ENCODE data around the gene SLC2A11. TPM values are rescaled to one million over a fixed set of nuclear protein-coding genes. Genes with fewer than 3 reads are reported as not detected.

The SLC2A11 gene
- total and polyA plus RNA-seq, 10 of the 15 experiments (the other 5 are each of a cell fraction or from before 2014, with no cell fraction given), result 0.98 to 18.3 (median 8.6) TPM

GRCh38 chr22:23837496-23837859 lies 20.2 kb upstream of the SLC2A11 start:
- CTCF ChIA-PET, result interaction anchor here (1.7 to 3.7 kb wide), 2 partner anchors 12 to 66 kb away, joined by 6 to 12 read pairs; partner anchors contain the start of gene MMP11
- RAD21 ChIA-PET (ENCODE audit: unreplicated experiment), result no interaction called here
- H3K4me1 ChIP-seq (ENCODE audit: control insufficient read depth, insufficient read depth, low read length), result peaks cover 17% of the 10 kb centered on the region

More at GRCh38 chr22:23837496-23837859, 20.2 kb upstream of the SLC2A11 start:
- ChIA-PET POLR2A (interaction anchor here (0.6 to 1.2 kb wide), 2 partner anchors 15 to 37 kb away, joined by 3 to 4 read pairs; no protein-coding TSS in a partner anchor), SMC1A (ENCODE audit: uncharacterized antibody, unreplicated experiment) (interaction anchor here (1.9 kb wide), 1 partner anchor 9 kb away, joined by 5 read pairs; no protein-coding TSS in a partner anchor)
- TF ChIP-seq KLF5 (IDR thresholded peaks at IDR 0.05; ENCODE audit: partially characterized antibody), result no peak
- no peak for TF ChIP-seq CBX5 (IDR thresholded peaks at IDR 0.05; ENCODE audit: low read depth)
- TF ChIP-seq ZNF217 (IDR thresholded peaks at IDR 0.05), result no peak
- 0 out of 2 replicates have a peak, but pooled peaks have one; percentile 4 for TF ChIP-seq SMAD5 (IDR thresholded peaks at IDR 0.05; ENCODE audit: low read depth)
- TF ChIP-seq, protein P1, sequence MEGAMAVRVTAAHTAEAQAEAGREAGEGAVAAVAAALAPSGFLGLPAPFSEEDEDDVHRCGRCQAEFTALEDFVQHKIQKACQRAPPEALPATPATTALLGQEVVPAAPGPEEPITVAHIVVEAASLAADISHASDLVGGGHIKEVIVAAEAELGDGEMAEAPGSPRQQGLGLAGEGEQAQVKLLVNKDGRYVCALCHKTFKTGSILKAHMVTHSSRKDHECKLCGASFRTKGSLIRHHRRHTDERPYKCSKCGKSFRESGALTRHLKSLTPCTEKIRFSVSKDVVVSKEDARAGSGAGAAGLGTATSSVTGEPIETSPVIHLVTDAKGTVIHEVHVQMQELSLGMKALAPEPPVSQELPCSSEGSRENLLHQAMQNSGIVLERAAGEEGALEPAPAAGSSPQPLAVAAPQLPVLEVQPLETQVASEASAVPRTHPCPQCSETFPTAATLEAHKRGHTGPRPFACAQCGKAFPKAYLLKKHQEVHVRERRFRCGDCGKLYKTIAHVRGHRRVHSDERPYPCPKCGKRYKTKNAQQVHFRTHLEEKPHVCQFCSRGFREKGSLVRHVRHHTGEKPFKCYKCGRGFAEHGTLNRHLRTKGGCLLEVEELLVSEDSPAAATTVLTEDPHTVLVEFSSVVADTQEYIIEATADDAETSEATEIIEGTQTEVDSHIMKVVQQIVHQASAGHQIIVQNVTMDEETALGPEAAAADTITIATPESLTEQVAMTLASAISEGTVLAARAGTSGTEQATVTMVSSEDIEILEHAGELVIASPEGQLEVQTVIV (IDR thresholded peaks at IDR 0.05; ENCODE audit: borderline replicate concordance, partially characterized antibody), result no peak
- no peak for TF ChIP-seq PML (IDR thresholded peaks at IDR 0.05; ENCODE audit: low read length)
- TF ChIP-seq POLR2A (IDR thresholded peaks at IDR 0.05; ENCODE audit: low read depth, low read length), result peak; percentile 23
- no peak for TF ChIP-seq SMARCA5 (IDR thresholded peaks at IDR 0.05)
- no peak for TF ChIP-seq ELK1 (IDR thresholded peaks at IDR 0.05; ENCODE audit: low read depth, low read length)
- no peaks in the 10 kb centered on the region for H3K27me3 ChIP-seq (replicated peaks in 1 of 2; ENCODE audit: control insufficient read depth in 2 of 2, insufficient read depth in 2 of 2, low read length in 1 of 2)
- in situ Hi-C loops (cut with MboI), result no loop called here
- H2AFZ ChIP-seq (ENCODE audit: control insufficient read depth, low read depth, low read length), result no peak overlapping the region
- no peaks in the 10 kb centered on the region; the same call in 1 of the 2 replicates for H3K79me2 ChIP-seq (ENCODE audit: control insufficient read depth, insufficient read depth, low read length)
- H3K36me3 ChIP-seq (ENCODE audit: control insufficient read depth in 2 of 2, insufficient read depth in 2 of 2, low read length in 1 of 2), result peaks cover 7 to 32% of the 10 kb centered on the region in 2 experiments
- intact Hi-C loops (cut with micrococcal nuclease; ENCODE audit: unreplicated experiment), result no loop called here
- H3K9ac ChIP-seq (ENCODE audit: control insufficient read depth, insufficient read depth, low read length), result peak overlapping the region; percentile 77; the same call in 1 of the 2 replicates
- BruUV-seq (replicated peaks), result no TSS peak
- H3K9me3 ChIP-seq (replicated peaks; ENCODE audit: control insufficient read depth, insufficient read depth, low read length), result no peaks in the 10 kb centered on the region
- H3K4me3 ChIP-seq, result peak overlapping the region; percentile 76
- peak overlapping the region; percentile 56; the same call in 1 of the 2 replicates for H3K27ac ChIP-seq (ENCODE audit: control insufficient read depth, insufficient read depth)
- 89% methylated on average over 12 of the region's 12 CpGs for WGBS (ENCODE audit: insufficient coverage, insufficient replicate concordance, low lambda C conversion rate, missing lambda C conversion rate)
- FAIRE-seq (no peak), ATAC-seq (no peak), DNase-seq (ENCODE audit: low read depth, low spot score) (no peak)
- no peaks in the 10 kb centered on the region for H4K20me1 ChIP-seq (ENCODE audit: control insufficient read depth, insufficient read depth)
- H3K4me2 ChIP-seq (ENCODE audit: control insufficient read depth, insufficient read depth), result peak overlapping the region; percentile 94

Measured in GM12878 (cell line).